ENCODE data around the gene SPRR2A.
"Not testable (repeated sequence)": the region's sequence is repeated elsewhere in the genome, so short reads cannot be mapped to it uniquely, and the experiment has no call there.

The SPRR2A gene

GRCh38 chr1:153057375-153057774, at the start of gene SPRR2A:
TSS of gene SPRR2A (minus strand) at chr1:153057512. CDS start at chr1:153056735, 777 bp downstream.
- no peak for DNase-seq (ENCODE audit: low read depth in 2 of 2)

- no peak for DNase-seq (ENCODE audit: low read depth in 2 of 2)
Measured at GRCh38 chr1:153100245-153100644, 42.9 kb upstream of the SPRR2A start.

- DNase-seq (ENCODE audit: low read depth in 2 of 2), result no peak
Measured at GRCh38 chr1:153099461-153100045, 42.2 kb upstream of the SPRR2A start.

- no peak for DNase-seq (ENCODE audit: low read depth in 2 of 2)
Measured at GRCh38 chr1:153095764-153096163, 38.5 kb upstream of the SPRR2A start.

- no peak for DNase-seq (ENCODE audit: low read depth in 2 of 2)
Measured at GRCh38 chr1:153094426-153094825, 37.1 kb upstream of the SPRR2A start, which contains the start of gene SPRR2E. TSS of gene SPRR2E (minus strand) at chr1:153094526. CDS start at chr1:153093751, 775 bp downstream.

GRCh38 chr1:153087652-153088051, 30.3 kb upstream of the SPRR2A start:
- DNase-seq (ENCODE audit: low read depth in 2 of 2), result no peak

GRCh38 chr1:153081736-153082135, 24.4 kb upstream of the SPRR2A start:
- DNase-seq (ENCODE audit: low read depth in 2 of 2), result no peak

GRCh38 chr1:153072806-153073726, 15.8 kb upstream of the SPRR2A start:
- DNase-seq (ENCODE audit: low read depth in 2 of 2), result no peak

- no peak for DNase-seq (ENCODE audit: low read depth in 2 of 2)
Measured at GRCh38 chr1:153071511-153071910, 14.2 kb upstream of the SPRR2A start, which contains the start of gene SPRR2B. TSS of gene SPRR2B (minus strand) at chr1:153071611. CDS start at chr1:153070839, 772 bp downstream.

GRCh38 chr1:153070243-153070642, 12.9 kb upstream of the SPRR2A start:
- no peak for DNase-seq (ENCODE audit: low read depth in 2 of 2)

- no peak for DNase-seq (ENCODE audit: low read depth in 2 of 2)
Measured at GRCh38 chr1:153058826-153059784, 1.8 kb upstream of the SPRR2A start.

GRCh38 chr1:153058154-153058553, 842 bp upstream of the SPRR2A start:
- DNase-seq (ENCODE audit: low read depth in 2 of 2), result no peak

- DNase-seq (ENCODE audit: low read depth in 2 of 2), result not testable (repeated sequence)
Measured at GRCh38 chr1:153056111-153056510, 1.2 kb downstream of the SPRR2A start.

GRCh38 chr1:153049211-153049610, 8.1 kb downstream of the SPRR2A start:
- no peak for DNase-seq (ENCODE audit: low read depth in 2 of 2)

- DNase-seq (ENCODE audit: low read depth in 2 of 2), result no peak
Measured at GRCh38 chr1:153040950-153041631, 16.2 kb downstream of the SPRR2A start, which contains the start of gene SPRR2D. TSS of gene SPRR2D (minus strand) at chr1:153041120. CDS start at chr1:153040346, 774 bp downstream.

- DNase-seq (ENCODE audit: low read depth in 2 of 2), result no peak
Measured at GRCh38 chr1:153035211-153035610, 22.1 kb downstream of the SPRR2A start.

- no peak for DNase-seq (ENCODE audit: low read depth in 2 of 2)
Measured at GRCh38 chr1:153032677-153033308, 24.5 kb downstream of the SPRR2A start.

- DNase-seq (ENCODE audit: low read depth in 2 of 2), result no peak
Measured at GRCh38 chr1:153032073-153032472, 25.2 kb downstream of the SPRR2A start.

- DNase-seq (ENCODE audit: low read depth in 2 of 2), result no peak
Measured at GRCh38 chr1:153030895-153031294, 26.4 kb downstream of the SPRR2A start, which contains the start of gene SPRR1B. TSS of gene SPRR1B (plus strand) at chr1:153031203. CDS start at chr1:153032346, 1,143 bp downstream.

- DNase-seq (ENCODE audit: low read depth in 2 of 2), result no peak
Measured at GRCh38 chr1:153028766-153029165, 28.5 kb downstream of the SPRR2A start.

Data from stimulated activated CD4-positive, alpha-beta T cell treated with anti-CD3 and anti-CD28 coated beads, Interleukin-15, amount 100 ng/mL, for 48 hours (primary cell).